ENCODE results near the gene CDH23.
"Not testable (repeated sequence)": the region's sequence is repeated elsewhere in the genome, so short reads cannot be mapped to it uniquely, and the experiment has no call there.

Gene CDH23

GRCh38 chr10:71358277-71358676, 38.4 kb upstream of the CDH23 start:
- H3K36me3 ChIP-seq (ENCODE audit: control insufficient read depth, insufficient read depth, low read length): peaks cover 39% of the 10 kb centered on the region
- H3K4me3 ChIP-seq (ENCODE audit: low read depth, low read length): no peak overlapping the region
- H3K27me3 ChIP-seq (ENCODE audit: control insufficient read depth, insufficient read depth, low read length): no peaks in the 10 kb centered on the region
- no peak overlapping the region for H3K9ac ChIP-seq (ENCODE audit: low read depth, low read length)
- H3K9me3 ChIP-seq (ENCODE audit: control insufficient read depth, insufficient read depth, low read length): no peaks in the 10 kb centered on the region
- no peaks in the 10 kb centered on the region for H3K4me1 ChIP-seq (ENCODE audit: control insufficient read depth, insufficient read depth, low read length)
- H3K27ac ChIP-seq (ENCODE audit: low read depth, low read length): no peak overlapping the region

- not testable (repeated sequence) for H3K4me3 ChIP-seq (ENCODE audit: low read depth, low read length); H3K27ac ChIP-seq (ENCODE audit: low read depth, low read length); H3K4me1 ChIP-seq (ENCODE audit: control insufficient read depth, insufficient read depth, low read length); H3K9ac ChIP-seq (ENCODE audit: low read depth, low read length); H3K27me3 ChIP-seq (ENCODE audit: control insufficient read depth, insufficient read depth, low read length); H3K9me3 ChIP-seq (ENCODE audit: control insufficient read depth, insufficient read depth, low read length)
- H3K36me3 ChIP-seq (ENCODE audit: control insufficient read depth, insufficient read depth, low read length): peaks cover 39% of the 10 kb centered on the region
These were observed 37.8 kb upstream of the CDH23 start for GRCh38 chr10:71358906-71359305.

- no peaks in the 10 kb centered on the region for H3K4me1 ChIP-seq (ENCODE audit: control insufficient read depth, insufficient read depth, low read length)
- H3K4me3 ChIP-seq (ENCODE audit: low read depth, low read length): no peak overlapping the region
- H3K9me3 ChIP-seq (ENCODE audit: control insufficient read depth, insufficient read depth, low read length): no peaks in the 10 kb centered on the region
- H3K9ac ChIP-seq (ENCODE audit: low read depth, low read length): no peak overlapping the region
- H3K27ac ChIP-seq (ENCODE audit: low read depth, low read length): no peak overlapping the region
- peaks cover 39% of the 10 kb centered on the region for H3K36me3 ChIP-seq (ENCODE audit: control insufficient read depth, insufficient read depth, low read length)
- H3K27me3 ChIP-seq (ENCODE audit: control insufficient read depth, insufficient read depth, low read length): no peaks in the 10 kb centered on the region
These were observed 37.2 kb upstream of the CDH23 start for GRCh38 chr10:71359364-71360046.

- no peak overlapping the region for H3K4me3 ChIP-seq (ENCODE audit: low read depth, low read length)
- H3K27ac ChIP-seq (ENCODE audit: low read depth, low read length): no peak overlapping the region
- no peaks in the 10 kb centered on the region for H3K27me3 ChIP-seq (ENCODE audit: control insufficient read depth, insufficient read depth, low read length)
- no peak overlapping the region for H3K9ac ChIP-seq (ENCODE audit: low read depth, low read length)
- H3K9me3 ChIP-seq (ENCODE audit: control insufficient read depth, insufficient read depth, low read length): no peaks in the 10 kb centered on the region
- H3K36me3 ChIP-seq (ENCODE audit: control insufficient read depth, insufficient read depth, low read length): peaks cover 39% of the 10 kb centered on the region
- H3K4me1 ChIP-seq (ENCODE audit: control insufficient read depth, insufficient read depth, low read length): no peaks in the 10 kb centered on the region
These were observed 36.0 kb upstream of the CDH23 start for GRCh38 chr10:71360735-71361134.

- peaks cover 32% of the 10 kb centered on the region for H3K36me3 ChIP-seq (ENCODE audit: control insufficient read depth, insufficient read depth, low read length)
These were observed 35.1 kb upstream of the CDH23 start for GRCh38 chr10:71361581-71361980.

GRCh38 chr10:71362141-71362540, 34.6 kb upstream of the CDH23 start:
- Histone ChIP-seq H3K27ac (ENCODE audit: low read depth, low read length) (no peak overlapping the region), H3K27me3 (ENCODE audit: control insufficient read depth, insufficient read depth, low read length) (no peaks in the 10 kb centered on the region), H3K9ac (ENCODE audit: low read depth, low read length) (no peak overlapping the region), H3K4me3 (ENCODE audit: low read depth, low read length) (no peak overlapping the region), H3K9me3 (ENCODE audit: control insufficient read depth, insufficient read depth, low read length) (no peaks in the 10 kb centered on the region), H3K36me3 (ENCODE audit: control insufficient read depth, insufficient read depth, low read length) (peaks cover 29% of the 10 kb centered on the region), H3K4me1 (ENCODE audit: control insufficient read depth, insufficient read depth, low read length) (no peaks in the 10 kb centered on the region)

More at GRCh38 chr10:71361581-71361980, 35.1 kb upstream of the CDH23 start:
- Histone ChIP-seq H3K4me1 (ENCODE audit: control insufficient read depth, insufficient read depth, low read length) (no peaks in the 10 kb centered on the region), H3K9ac (ENCODE audit: low read depth, low read length) (no peak overlapping the region), H3K27me3 (ENCODE audit: control insufficient read depth, insufficient read depth, low read length) (no peaks in the 10 kb centered on the region), H3K9me3 (ENCODE audit: control insufficient read depth, insufficient read depth, low read length) (no peaks in the 10 kb centered on the region), H3K27ac (ENCODE audit: low read depth, low read length) (no peak overlapping the region), H3K4me3 (ENCODE audit: low read depth, low read length) (no peak overlapping the region)

GRCh38 chr10:71363936-71364335, 32.8 kb upstream of the CDH23 start:
- H3K27me3 ChIP-seq (ENCODE audit: control insufficient read depth, insufficient read depth, low read length): no peaks in the 10 kb centered on the region
- H3K36me3 ChIP-seq (ENCODE audit: control insufficient read depth, insufficient read depth, low read length): peaks cover 17% of the 10 kb centered on the region
- H3K27ac ChIP-seq (ENCODE audit: low read depth, low read length): no peak overlapping the region
- H3K4me1 ChIP-seq (ENCODE audit: control insufficient read depth, insufficient read depth, low read length): no peaks in the 10 kb centered on the region
- H3K4me3 ChIP-seq (ENCODE audit: low read depth, low read length): no peak overlapping the region
- no peaks in the 10 kb centered on the region for H3K9me3 ChIP-seq (ENCODE audit: control insufficient read depth, insufficient read depth, low read length)
- no peak overlapping the region for H3K9ac ChIP-seq (ENCODE audit: low read depth, low read length)

- no peak overlapping the region for H3K9ac ChIP-seq (ENCODE audit: low read depth, low read length)
- H3K9me3 ChIP-seq (ENCODE audit: control insufficient read depth, insufficient read depth, low read length): no peaks in the 10 kb centered on the region
- H3K4me1 ChIP-seq (ENCODE audit: control insufficient read depth, insufficient read depth, low read length): no peaks in the 10 kb centered on the region
- H3K36me3 ChIP-seq (ENCODE audit: control insufficient read depth, insufficient read depth, low read length): peaks cover 13% of the 10 kb centered on the region
- H3K27me3 ChIP-seq (ENCODE audit: control insufficient read depth, insufficient read depth, low read length): no peaks in the 10 kb centered on the region
- no peak overlapping the region for H3K4me3 ChIP-seq (ENCODE audit: low read depth, low read length)
- H3K27ac ChIP-seq (ENCODE audit: low read depth, low read length): no peak overlapping the region
These were observed 31.4 kb upstream of the CDH23 start for GRCh38 chr10:71365366-71365765.

GRCh38 chr10:71366690-71367089, 30.0 kb upstream of the CDH23 start:
- Histone ChIP-seq H3K27me3 (ENCODE audit: control insufficient read depth, insufficient read depth, low read length) (no peaks in the 10 kb centered on the region), H3K27ac (ENCODE audit: low read depth, low read length) (no peak overlapping the region), H3K36me3 (ENCODE audit: control insufficient read depth, insufficient read depth, low read length) (peaks cover 13% of the 10 kb centered on the region), H3K9me3 (ENCODE audit: control insufficient read depth, insufficient read depth, low read length) (no peaks in the 10 kb centered on the region), H3K4me3 (ENCODE audit: low read depth, low read length) (no peak overlapping the region), H3K9ac (ENCODE audit: low read depth, low read length) (no peak overlapping the region), H3K4me1 (ENCODE audit: control insufficient read depth, insufficient read depth, low read length) (no peaks in the 10 kb centered on the region)

- H3K9ac ChIP-seq (ENCODE audit: low read depth, low read length): no peak overlapping the region
- no peaks in the 10 kb centered on the region for H3K27me3 ChIP-seq (ENCODE audit: control insufficient read depth, insufficient read depth, low read length)
- H3K4me3 ChIP-seq (ENCODE audit: low read depth, low read length): no peak overlapping the region
- no peaks in the 10 kb centered on the region for H3K4me1 ChIP-seq (ENCODE audit: control insufficient read depth, insufficient read depth, low read length)
- no peaks in the 10 kb centered on the region for H3K9me3 ChIP-seq (ENCODE audit: control insufficient read depth, insufficient read depth, low read length)
- H3K27ac ChIP-seq (ENCODE audit: low read depth, low read length): no peak overlapping the region
- peaks cover 10% of the 10 kb centered on the region for H3K36me3 ChIP-seq (ENCODE audit: control insufficient read depth, insufficient read depth, low read length)
These were observed 29.4 kb upstream of the CDH23 start for GRCh38 chr10:71367271-71367670.

GRCh38 chr10:71368176-71368575, 28.5 kb upstream of the CDH23 start:
- H3K4me3 ChIP-seq (ENCODE audit: low read depth, low read length): no peak overlapping the region
- H3K36me3 ChIP-seq (ENCODE audit: control insufficient read depth, insufficient read depth, low read length): 0 out of 2 replicates have a peak, but pooled peaks cover under 1% of the 10 kb centered on the region
- H3K9ac ChIP-seq (ENCODE audit: low read depth, low read length): no peak overlapping the region
- H3K27ac ChIP-seq (ENCODE audit: low read depth, low read length): no peak overlapping the region
- H3K9me3 ChIP-seq (ENCODE audit: control insufficient read depth, insufficient read depth, low read length): no peaks in the 10 kb centered on the region
- no peaks in the 10 kb centered on the region for H3K4me1 ChIP-seq (ENCODE audit: control insufficient read depth, insufficient read depth, low read length)
- no peaks in the 10 kb centered on the region for H3K27me3 ChIP-seq (ENCODE audit: control insufficient read depth, insufficient read depth, low read length)
